Activated T-cell treated with anti-CD3 and anti-CD28 coated beads, Interleukin-2, amount 50 U/mL, for 48 hours (primary cell): ENCODE results near the gene RASSF3.
"Not testable (repeated sequence)": the region's sequence is repeated elsewhere in the genome, so short reads cannot be mapped to it uniquely, and the experiment has no call there.

Experiments
- DNase-seq, 2 experiments: peaks; one replicate each; pipeline ENCODE4 v3.0.0-alpha.2; 2020

The RASSF3 gene, protein sequence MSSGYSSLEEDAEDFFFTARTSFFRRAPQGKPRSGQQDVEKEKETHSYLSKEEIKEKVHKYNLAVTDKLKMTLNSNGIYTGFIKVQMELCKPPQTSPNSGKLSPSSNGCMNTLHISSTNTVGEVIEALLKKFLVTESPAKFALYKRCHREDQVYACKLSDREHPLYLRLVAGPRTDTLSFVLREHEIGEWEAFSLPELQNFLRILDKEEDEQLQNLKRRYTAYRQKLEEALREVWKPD

DNA sequence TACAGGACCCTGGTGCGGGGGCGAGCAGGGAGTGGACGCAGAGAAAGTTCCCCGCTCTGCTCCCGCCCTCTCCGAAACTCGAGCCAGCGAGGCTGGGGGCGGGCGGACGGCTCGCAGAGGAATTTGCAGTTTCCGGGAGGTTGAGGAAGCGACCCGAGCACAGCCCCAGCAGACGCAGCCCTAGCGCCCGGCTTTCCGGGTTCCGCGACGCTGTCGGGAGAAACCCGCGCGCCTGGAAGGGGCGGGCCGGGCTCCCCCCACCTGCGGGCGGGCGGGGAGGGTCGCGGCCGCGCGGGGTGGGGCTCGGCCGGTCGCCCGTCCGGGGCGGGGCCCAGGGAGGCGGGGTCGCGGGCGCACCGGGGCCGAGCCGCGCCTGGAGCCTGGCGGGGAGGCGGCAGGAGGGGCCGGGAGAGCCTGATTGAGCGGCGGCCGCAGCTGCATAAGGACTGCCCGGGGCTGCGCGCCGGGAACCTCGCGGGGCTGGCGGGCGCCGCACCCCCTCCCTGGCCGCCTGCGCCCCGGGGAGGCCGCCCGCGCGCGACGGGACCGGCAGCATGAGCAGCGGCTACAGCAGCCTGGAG is at the start of gene RASSF3:
TSS of gene RASSF3 (plus strand) at position 417 of the 581 bp plus-strand sequence. CDS start at position 555, 138 bp downstream.
- DNase-seq, result peak; percentile 78 to 83

GRCh38 chr12:64561302-64562136 is 48.8 kb upstream of the RASSF3 start:
- no peak for DNase-seq

- DNase-seq, result no peak
These were observed 44.2 kb upstream of the RASSF3 start for GRCh38 chr12:64566122-64566521.

GRCh38 chr12:64566831-64567517 is 43.3 kb upstream of the RASSF3 start:
- DNase-seq, result no peak

GRCh38 chr12:64567570-64567969 is 42.7 kb upstream of the RASSF3 start:
- no peak for DNase-seq

DNA sequence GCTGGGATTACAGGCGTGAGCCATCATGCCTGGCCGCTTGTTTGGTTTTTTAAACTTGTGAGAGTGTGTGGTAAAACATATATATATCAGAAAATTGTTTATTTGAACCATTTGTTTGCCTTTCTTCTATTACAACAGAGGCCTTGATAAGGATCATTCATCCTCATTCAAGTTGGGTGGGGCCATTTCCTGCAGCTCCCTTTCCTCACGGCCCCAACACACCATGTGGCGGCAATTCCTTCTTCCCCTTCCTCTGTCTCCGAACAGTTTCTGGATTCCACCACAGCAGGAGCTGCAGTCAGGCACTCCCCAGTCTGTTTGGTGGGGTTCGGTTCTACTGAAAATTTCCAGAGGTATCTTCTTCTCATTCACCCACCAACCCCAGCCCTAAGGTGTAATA is 42.0 kb upstream of the RASSF3 start:
- no peak for DNase-seq

- no peak for DNase-seq
These were observed 40.2 kb upstream of the RASSF3 start for GRCh38 chr12:64569923-64570691.

DNA sequence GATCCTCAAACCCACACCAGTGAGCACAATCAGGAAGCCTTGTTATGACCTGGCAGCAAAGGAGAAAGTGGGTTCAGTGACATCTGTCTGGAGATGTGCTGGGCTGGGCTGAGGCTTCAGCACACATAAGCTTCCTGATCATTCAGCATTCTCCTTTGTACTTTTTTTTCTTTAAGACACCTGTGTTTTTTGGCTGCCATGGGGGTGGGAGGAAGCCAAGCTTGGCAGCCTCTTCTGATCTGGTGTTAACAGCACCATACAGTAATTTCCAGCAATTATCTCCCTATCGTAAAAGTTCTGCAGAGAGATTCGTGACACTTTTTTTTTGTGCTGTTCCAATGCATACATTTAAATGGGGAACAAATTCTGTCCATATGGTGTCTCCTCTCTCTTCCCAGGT is 38.9 kb upstream of the RASSF3 start:
- no peak for DNase-seq

GRCh38 chr12:64572241-64572640 is 38.1 kb upstream of the RASSF3 start:
- DNase-seq, result no peak

GRCh38 chr12:64574837-64575236 is 35.5 kb upstream of the RASSF3 start:
- no peak for DNase-seq

DNA sequence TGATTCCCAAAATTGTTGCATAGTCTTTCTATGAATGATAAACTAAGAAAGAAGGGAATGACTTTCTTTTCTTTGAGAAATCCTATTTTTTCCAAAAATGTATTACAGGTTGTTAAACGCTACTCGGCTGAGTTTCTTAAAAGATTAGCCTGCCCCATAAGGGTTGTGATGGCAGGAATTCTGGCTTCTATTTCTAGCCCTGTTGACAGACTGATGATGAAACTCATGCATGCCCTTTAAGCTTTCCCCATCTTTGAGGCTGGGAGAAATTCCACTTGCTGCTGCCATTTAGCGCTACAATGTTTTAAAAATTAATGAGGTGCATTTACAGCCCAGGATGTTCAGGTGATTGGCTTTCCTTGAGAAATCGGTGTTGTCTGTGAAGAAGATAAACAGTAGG is 33.2 kb upstream of the RASSF3 start:
- no peak for DNase-seq

DNA sequence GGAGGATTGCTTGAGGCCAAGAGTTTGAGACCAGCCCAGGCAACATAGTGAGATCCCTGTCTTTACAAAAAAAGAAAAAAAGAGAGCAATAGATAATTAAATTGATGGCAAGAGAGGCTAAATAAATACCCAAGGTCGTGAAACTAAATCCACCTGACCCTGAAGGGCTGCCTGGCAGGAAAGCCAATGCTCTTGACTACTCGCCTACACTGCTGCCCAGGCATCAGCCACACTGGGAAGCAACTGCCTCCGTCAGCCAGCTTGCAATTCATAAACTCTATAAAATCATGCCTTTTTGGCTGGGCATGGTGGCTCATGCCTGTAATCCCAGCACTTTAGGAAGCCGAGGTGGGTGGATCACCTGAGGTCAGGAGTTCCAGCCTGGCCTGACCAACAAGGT is 31.7 kb upstream of the RASSF3 start:
- DNase-seq, result no peak

- no peak for DNase-seq
These were observed 29.6 kb upstream of the RASSF3 start for GRCh38 chr12:64580681-64581080.

GRCh38 chr12:64582114-64582513 is 28.2 kb upstream of the RASSF3 start:
- DNase-seq, result no peak

DNA sequence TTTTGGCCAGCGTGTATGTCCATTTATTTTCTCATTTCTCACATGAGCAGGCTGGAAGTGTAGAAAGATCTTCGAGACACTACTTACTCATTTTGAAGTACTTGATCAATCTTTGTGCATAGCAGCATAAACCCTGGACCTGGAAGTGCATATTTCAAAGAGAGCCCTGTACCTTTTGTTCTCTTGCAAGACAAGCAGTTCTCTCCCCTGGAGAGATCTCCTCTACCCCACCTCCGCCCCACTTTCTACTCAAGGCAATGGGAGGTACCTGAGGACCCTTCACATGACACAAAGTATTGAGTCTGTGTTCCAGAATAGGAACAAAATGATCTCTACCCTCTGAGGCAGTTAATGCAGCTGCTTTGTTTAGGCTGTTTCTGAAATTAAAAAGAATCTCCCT is 27.4 kb upstream of the RASSF3 start:
- no peak for DNase-seq

DNA sequence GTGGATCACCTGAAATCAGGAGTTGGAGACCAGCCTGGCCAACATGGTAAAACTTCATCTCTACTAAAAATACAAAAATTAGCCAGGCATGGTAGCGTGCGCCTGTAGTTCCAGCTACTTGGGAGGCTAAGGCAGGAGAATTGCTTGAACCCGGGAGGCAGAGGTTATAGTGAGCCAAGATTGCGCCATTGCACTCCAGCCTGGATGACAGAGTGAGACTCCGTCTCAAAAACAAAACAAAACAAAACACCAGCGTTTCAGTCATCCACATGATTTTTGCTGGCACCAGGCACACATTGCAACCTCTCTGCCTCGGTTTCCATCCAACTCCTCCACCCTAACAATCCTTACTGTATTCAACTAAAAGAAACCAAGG is 26.9 kb upstream of the RASSF3 start:
- not testable (repeated sequence) for DNase-seq

- no peak for DNase-seq
These were observed 26.4 kb upstream of the RASSF3 start for GRCh38 chr12:64583771-64584421.

DNA sequence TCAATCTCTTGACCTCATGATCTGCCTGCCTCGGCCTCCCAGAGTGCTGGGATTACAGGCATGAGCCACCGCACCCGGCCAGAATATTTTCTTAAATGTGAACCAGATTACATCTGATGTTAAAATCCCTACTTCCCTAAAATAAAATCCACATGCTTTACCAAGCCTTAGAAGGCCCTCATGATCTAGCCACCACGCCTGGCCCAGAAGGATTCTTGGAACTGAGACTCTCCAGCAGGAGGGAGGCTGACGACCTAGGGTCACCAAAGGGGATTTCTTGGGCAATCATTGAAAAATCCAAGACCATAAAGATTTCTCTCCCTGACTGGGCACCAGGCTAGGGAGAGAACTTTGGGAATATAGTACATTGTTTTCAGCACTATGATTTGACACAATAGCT is 25.2 kb upstream of the RASSF3 start:
- no peak for DNase-seq

- DNase-seq, result no peak
These were observed 22.8 kb upstream of the RASSF3 start for GRCh38 chr12:64587447-64587846.

DNA sequence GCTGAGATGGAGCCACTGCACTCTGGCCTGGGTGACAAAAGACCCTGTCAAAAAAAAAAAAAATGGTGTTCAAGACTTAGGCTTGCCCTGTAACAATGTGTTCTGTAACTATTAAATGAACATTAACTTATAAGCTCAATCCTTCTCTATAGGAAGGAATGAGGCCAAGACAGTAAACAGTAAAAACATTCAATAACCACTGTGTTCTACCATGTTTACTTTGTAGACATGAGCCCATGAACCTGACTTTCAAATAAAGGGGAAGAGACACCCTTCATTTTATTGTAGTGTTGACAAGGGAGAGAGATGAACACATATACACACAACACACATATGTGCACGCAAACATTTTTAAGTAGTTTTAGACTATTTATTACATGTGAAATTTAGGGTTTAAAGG is 20.1 kb upstream of the RASSF3 start:
- DNase-seq, result no peak

DNA sequence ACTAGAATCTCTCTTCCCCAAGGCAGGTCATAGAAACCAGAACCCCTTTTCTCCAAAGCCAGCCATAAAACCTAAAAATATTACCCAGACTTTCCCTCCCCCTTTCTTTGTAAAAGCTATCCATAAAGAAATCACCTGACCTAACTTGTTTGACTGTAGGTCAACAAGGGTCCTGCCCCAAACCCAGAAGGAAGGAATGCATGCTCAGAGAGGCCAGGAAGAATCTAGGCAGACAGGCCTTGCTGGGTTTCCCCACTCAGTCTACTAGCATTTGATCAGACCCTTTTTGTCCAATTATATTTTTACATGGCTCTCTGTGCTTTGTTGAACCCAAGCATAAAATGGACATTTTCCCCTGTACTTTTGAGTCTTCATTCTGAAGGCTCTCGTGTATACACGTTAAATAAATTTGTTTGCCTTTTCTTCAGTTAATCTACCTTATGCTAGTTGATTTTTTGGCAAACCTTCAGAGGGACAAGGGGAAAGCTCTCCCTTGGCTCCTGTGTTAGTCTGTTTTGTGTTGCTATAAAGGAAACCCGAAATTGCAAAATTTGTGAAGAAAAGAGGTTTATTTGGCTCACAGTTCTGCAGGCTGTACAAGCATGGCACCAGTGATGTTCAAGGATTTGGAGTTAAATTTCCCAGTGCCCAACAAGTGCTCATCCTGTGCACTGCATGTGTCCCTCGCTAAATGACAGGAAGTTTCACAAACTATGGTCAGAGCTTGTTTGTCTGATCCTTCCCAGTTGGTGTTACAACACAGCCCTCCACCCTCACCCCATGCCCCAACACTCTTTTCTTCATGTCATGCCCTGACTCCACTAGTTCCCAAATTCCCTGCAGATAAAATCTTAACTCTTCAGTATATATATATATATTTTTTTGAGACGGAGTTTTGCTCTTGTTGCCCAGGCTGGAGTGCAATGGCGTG is 14.2 kb upstream of the RASSF3 start:
- DNase-seq, result no peak
